ENCODE data around the gene SRMS.

Gene SRMS

DNA sequence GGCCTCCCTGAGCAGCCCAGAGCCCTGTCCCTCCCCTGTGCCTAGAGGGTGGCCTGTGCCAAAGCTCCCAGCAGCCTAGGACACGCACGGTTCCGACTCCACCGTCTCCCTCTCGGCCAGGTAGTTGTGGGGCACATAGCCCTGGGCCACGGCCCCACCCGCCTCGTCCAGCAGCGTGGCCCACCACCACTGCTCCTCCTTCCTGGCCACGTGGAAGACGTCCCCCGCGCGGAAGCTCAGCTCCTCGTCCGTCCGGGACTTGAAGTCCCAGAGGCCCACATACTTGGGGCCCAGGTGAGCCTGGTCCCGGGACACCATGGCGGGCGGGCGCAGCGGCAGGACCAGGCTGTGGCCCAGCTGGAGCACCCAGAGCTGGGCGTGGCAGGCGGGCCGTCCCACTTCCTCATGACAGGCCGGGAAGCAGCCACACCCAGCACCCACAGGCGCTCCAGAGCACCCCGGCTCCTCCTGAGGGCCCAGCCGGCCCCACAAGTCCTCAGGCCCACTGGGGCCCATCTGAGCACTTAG, 10.5 kb downstream of the SRMS start, which contains the start of gene PTK6:
Gene PTK6 (minus strand): TSS at position 380 of the 528 bp plus-strand sequence. CDS start 62 bp downstream, at position 318.
- no peak for DNase-seq

- peak; percentile 58 for DNase-seq
These were observed 11.1 kb downstream of the SRMS start for GRCh38 chr20:63536241-63536977.

GRCh38 chr20:63534831-63535651, 12.5 kb downstream of the SRMS start:
- DNase-seq, result no peak

GRCh38 chr20:63534427-63534830, 13.1 kb downstream of the SRMS start:
- no peak for DNase-seq

- no peak for DNase-seq
These were observed 13.6 kb downstream of the SRMS start for GRCh38 chr20:63533871-63534393.

GRCh38 chr20:63533388-63533787, 14.2 kb downstream of the SRMS start:
- DNase-seq, result no peak

GRCh38 chr20:63532449-63532971, 15.0 kb downstream of the SRMS start:
- DNase-seq, result no peak

DNA sequence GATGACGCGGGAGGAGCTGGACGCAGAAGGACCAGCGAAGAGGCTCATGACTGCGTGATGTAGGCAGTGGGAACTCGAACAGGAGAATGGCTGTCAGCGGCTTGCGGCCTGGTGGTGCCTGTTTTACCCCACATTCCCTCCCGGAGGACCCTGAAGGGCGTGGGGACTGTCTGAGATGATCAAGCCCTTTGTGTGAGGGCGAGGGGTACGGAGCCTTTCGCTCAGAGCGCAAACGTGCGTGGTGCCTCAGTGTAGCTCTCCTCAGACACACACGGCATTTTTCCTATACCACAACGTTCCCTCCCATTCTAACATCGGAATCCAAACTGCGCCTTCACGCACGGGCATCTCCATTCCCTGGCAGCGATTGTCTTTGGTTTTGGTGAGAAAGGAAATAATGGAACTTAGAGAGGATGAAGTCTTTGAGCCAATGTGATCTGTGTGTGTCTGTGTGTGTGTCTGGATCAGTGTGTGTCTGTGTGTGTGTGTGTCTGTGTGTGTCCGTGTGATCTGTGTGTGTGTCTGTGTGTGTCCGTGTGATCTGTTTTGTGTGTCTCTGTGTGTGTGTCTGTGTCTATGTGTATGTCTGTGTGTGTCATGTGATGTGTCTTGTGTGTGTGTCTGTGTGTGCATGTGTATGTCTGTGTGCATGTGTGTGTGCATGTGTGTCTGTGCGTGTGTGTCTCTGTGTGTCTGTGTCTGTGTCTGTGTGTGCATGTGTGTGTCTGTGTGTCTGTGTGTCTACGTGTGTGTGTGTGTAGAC, 15.7 kb downstream of the SRMS start:
- no peak for DNase-seq

DNA sequence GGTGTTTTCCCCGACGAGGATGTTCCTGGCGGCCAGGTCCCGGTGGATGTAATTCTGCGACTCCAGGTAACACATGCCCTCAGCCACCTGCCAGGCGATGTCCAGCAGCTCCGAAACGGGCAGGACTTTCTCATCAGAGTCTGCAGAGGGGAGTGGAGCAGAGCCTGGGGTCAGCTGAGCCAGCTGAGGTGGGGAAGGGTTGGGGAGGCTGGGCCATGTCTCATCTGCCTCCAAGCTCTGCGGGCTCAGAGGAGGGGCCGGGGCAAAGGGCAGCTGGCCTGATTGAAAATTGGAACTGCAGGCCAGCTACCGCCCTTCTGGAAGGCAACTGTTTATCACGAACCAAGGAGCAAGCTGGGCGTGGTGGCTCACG, 16.8 kb downstream of the SRMS start:
- no peak for DNase-seq

- no peak for DNase-seq
These were observed 17.4 kb downstream of the SRMS start for GRCh38 chr20:63529861-63530787.

- DNase-seq, result no peak
These were observed 18.2 kb downstream of the SRMS start for GRCh38 chr20:63529180-63529860.

DNA sequence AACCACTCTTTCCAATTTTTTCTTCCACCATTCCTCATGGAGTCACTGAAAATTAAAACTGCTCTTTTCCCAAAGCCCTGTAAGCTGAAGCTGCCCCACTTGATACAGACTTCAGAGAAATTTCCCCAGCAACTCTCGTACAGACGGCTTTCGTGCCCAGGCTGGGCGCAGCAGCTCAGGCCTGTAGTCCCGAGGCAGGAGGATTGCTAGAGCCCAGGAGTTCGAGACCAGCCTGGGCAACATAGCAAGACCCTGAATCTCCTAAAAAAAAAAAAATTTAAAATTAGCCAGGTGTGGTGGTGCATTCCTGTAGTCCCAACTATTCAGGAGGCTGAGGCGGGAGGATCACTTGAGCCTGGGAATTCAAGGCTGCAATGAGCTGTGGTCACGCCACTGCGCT, 20.4 kb downstream of the SRMS start:
- DNase-seq, result no peak

DNA sequence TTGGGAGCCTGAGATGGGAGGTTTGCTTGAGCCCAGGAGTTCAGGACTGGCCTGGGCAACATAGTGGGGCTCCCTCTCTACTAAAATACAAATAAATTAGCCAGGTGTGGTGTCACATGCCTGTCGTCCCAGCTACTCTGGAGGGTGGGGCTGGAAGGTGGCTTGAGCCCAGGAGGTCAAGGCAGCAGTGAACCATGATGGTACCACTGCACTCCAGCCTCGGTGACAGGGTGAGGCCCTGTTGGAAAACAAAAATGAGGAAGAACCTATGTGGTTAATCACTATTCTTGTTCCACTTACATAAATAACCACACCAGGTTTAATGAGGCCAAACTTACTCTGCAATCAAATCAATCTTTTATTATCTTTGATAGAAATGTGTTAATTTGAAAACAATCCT, 21.6 kb downstream of the SRMS start:
- DNase-seq, result no peak

DNA sequence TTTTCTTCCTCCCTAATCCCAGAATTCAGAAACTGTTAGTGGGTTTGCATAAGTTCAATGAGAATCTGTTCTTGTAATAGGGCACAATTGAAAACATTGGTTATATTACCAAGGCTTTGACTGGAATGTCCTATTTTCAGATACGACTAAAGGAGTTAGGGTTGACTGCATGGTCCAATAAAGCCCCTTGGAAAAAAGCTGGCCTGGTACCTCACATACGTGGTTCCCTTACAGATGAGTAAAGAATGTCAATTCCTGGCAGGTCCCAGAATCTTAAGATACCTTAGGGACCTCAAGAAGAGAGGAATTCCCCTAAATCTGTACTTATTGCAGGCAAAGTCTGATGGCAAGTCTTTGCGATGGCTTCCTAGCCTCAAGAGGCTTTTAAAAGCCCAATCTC, 22.4 kb downstream of the SRMS start:
- no peak for DNase-seq

GRCh38 chr20:63522981-63523611, 24.5 kb downstream of the SRMS start:
- DNase-seq, result no peak

GRCh38 chr20:63522091-63522868, 25.3 kb downstream of the SRMS start:
- no peak for DNase-seq

DNA sequence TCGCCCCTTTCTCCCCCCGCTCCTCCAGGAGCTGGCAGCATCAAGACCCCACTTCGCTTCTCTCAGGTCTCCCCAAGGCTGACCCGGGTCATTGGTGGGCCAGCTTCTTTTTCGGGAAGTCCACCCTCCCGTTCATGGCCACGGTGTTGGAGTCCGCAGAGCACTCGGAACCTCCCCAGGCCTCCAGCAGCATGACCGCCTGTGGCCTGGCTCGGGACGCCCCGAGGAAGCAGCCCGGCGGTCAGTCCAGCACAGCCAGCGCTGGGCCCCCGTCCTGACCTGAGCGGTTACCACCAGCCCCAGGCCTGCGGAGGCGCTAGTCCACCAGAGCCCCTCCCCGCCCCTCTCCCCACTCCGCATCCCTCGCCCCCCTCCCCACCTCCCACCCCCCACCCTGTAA, 25.9 kb downstream of the SRMS start:
- DNase-seq, result no peak

DNA sequence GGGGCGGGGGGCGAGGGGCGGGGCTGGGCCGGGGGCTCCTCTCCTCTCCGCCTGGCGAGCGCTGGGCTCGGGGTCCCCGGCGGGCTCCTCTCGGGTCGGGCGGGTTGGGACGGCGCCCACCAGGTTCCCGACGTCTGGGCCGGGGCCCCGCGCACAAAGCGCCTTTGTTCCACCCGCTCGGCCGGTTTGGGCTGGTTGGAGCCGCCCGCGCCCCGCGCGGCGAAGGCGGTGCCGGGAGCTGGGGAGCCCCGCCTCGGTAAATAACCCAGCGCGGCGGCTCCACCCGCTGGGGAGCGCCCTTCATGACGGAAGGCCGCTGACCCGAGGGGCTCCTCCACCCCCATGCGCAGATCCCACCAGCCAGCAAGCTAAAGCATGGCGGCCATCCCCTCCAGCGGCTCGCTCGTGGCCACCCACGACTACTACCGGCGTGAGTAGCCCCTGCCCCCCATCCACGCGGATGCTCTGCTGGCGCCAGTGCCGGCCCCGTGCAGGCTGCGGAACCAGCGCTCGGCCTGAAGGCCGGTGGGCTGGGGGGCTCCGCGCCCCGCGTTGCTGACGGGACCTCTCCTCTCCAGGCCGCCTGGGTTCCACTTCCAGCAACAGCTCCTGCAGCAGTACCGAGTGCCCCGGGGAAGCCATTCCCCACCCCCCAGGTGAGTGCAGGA, 26.5 kb downstream of the SRMS start:
- peak; percentile 88 for DNase-seq

DNA sequence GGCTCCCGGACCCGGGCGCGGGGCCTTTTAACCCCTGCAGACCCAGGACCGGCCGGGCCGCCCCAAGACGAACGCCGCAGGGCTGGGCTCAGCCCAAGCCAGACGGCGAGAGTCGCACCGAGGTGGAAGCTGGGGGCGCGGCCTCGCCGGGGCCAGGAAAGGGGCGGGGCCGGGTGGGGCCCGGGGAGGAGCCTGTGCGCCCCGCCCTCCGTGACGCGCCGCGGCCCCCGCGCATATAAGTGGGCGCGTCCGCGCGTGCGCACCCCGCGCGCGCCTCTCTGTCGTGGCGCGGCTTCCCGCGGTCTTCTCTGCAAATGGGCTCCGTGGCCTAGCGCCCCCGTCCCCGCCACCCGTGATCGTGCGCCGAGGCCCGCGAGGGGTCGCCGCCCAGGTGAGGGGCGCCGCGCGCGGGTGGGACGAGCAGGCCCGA, 27.0 kb downstream of the SRMS start, which contains the start of gene PPDPF:
Gene PPDPF (plus strand): TSS at position 262 of the 430 bp plus-strand sequence. CDS start 544 bp downstream, outside the sequence.
- DNase-seq, result peak; percentile 96
